ENCODE results near the gene LRRC10B.
"Not testable (repeated sequence)": the region's sequence is repeated elsewhere in the genome, so short reads cannot be mapped to it uniquely, and the experiment has no call there.

LRRC10B gene

GRCh38 chr11:61473370-61474012 lies 35.1 kb upstream of the LRRC10B start:
- no peak for DNase-seq (ENCODE audit: low read depth)
- no peak for TF ChIP-seq CTCF (IDR thresholded peaks at IDR 0.05; ENCODE audit: control insufficient read depth, insufficient read depth, low read depth, low read length, missing control alignments)
- H3K4me3 ChIP-seq (ENCODE audit: control insufficient read depth, low read depth, low read length): no peak overlapping the region

GRCh38 chr11:61474013-61474643 lies 34.4 kb upstream of the LRRC10B start:
- no peak overlapping the region for H3K4me3 ChIP-seq (ENCODE audit: control insufficient read depth, low read depth, low read length)
- no peak for DNase-seq (ENCODE audit: low read depth)
- no peak for TF ChIP-seq CTCF (IDR thresholded peaks at IDR 0.05; ENCODE audit: control insufficient read depth, insufficient read depth, low read depth, low read length, missing control alignments)

GRCh38 chr11:61475433-61475832 lies 33.1 kb upstream of the LRRC10B start:
- DNase-seq (ENCODE audit: low read depth): no peak
- no peak for TF ChIP-seq CTCF (IDR thresholded peaks at IDR 0.05; ENCODE audit: control insufficient read depth, insufficient read depth, low read depth, low read length, missing control alignments)
- H3K4me3 ChIP-seq (ENCODE audit: control insufficient read depth, low read depth, low read length): no peak overlapping the region

GRCh38 chr11:61476371-61476770 lies 32.2 kb upstream of the LRRC10B start:
- no peak for TF ChIP-seq CTCF (IDR thresholded peaks at IDR 0.05; ENCODE audit: control insufficient read depth, insufficient read depth, low read depth, low read length, missing control alignments)
- DNase-seq (ENCODE audit: low read depth): no peak
- no peak overlapping the region for H3K4me3 ChIP-seq (ENCODE audit: control insufficient read depth, low read depth, low read length)

GRCh38 chr11:61477126-61477525 lies 31.4 kb upstream of the LRRC10B start:
- no peak for DNase-seq (ENCODE audit: low read depth)
- no peak overlapping the region for H3K4me3 ChIP-seq (ENCODE audit: control insufficient read depth, low read depth, low read length)
- TF ChIP-seq CTCF (IDR thresholded peaks at IDR 0.05; ENCODE audit: control insufficient read depth, insufficient read depth, low read depth, low read length, missing control alignments): no peak

- no peak for DNase-seq (ENCODE audit: low read depth)
- no peak overlapping the region for H3K4me3 ChIP-seq (ENCODE audit: control insufficient read depth, low read depth, low read length)
- TF ChIP-seq CTCF (IDR thresholded peaks at IDR 0.05; ENCODE audit: control insufficient read depth, insufficient read depth, low read depth, low read length, missing control alignments): peak; percentile 91
Observed at GRCh38 chr11:61477727-61478148, 30.8 kb upstream of the LRRC10B start.

- not testable (repeated sequence) for DNase-seq (ENCODE audit: low read depth); H3K4me3 ChIP-seq (ENCODE audit: control insufficient read depth, low read depth, low read length)
Observed at GRCh38 chr11:61479360-61480058, 29.0 kb upstream of the LRRC10B start.

Measured in AG09309 (cell line).